K562 (cell line): ENCODE results near the gene RSF1. TPM values are rescaled to one million over a fixed set of nuclear protein-coding genes. Genes with fewer than 3 reads are reported as not detected.

Experiments
- CREB5 ChIP-seq: fragments of 250-450 bp; sonication (Bioruptor Pico); IDR thresholded peaks from 2 replicates; pipeline ENCODE4 v1.5.0; 2020; ENCODE audit warnings: mild to moderate bottlenecking
- FOSL1 ChIP-seq: fragments of 200-800 bp; sonication (Bioruptor generic); conservative IDR thresholded peaks from 2 replicates; pipeline ENCODE4 v1.6.1; 2016; ENCODE audit warnings: missing genetic modification characterization, missing compliant biosample characterization
- NKRF ChIP-seq: fragments of 450-650 bp; IDR thresholded peaks from 2 replicates; pipeline ENCODE4 v1.6.1; 2016; ENCODE audit warnings: borderline replicate concordance
- NR4A1 ChIP-seq, 2 experiments: fragments of 250-450 bp in 1 of 2; fragments of 450-650 bp in 1 of 2; sonication (Bioruptor Pico) in 1 of 2; IDR thresholded peaks; 2 replicates each; pipeline versions ENCODE4 v1.4.0 to v1.6.1; 2016 to 2020; ENCODE audit warnings: mild to moderate bottlenecking in 2 of 2, missing compliant biosample characterization in 1 of 2, missing genetic modification characterization in 1 of 2, moderate library complexity in 1 of 2
- PBX2 ChIP-seq, 2 experiments: IDR thresholded peaks in 1 of 2; conservative IDR thresholded peaks in 1 of 2; 2 replicates each; pipeline ENCODE4 v1.6.1; 2016; ENCODE audit warnings: low read depth in 2 of 2, mild to moderate bottlenecking in 1 of 2, missing compliant biosample characterization in 1 of 2, missing genetic modification characterization in 1 of 2, moderate library complexity in 1 of 2
- POLR2H ChIP-seq: IDR thresholded peaks from 2 replicates; pipeline ENCODE4 v1.6.1; 2016; ENCODE audit warnings: missing genetic modification characterization, low read depth, mild to moderate bottlenecking, control low read depth, missing compliant biosample characterization, moderate library complexity
- VEZF1 ChIP-seq: fragments of 200-800 bp; sonication (Bioruptor generic); IDR thresholded peaks from 2 replicates; pipeline ENCODE4 v1.6.1; 2017; ENCODE audit warnings: missing genetic modification characterization, missing compliant biosample characterization
- ZKSCAN3 ChIP-seq: fragments of 250-450 bp; sonication (Bioruptor Pico); IDR thresholded peaks from 2 replicates; pipeline ENCODE4 v1.4.0; 2020
- ZNF311 ChIP-seq: fragments of 250-450 bp; sonication (Bioruptor Pico); IDR thresholded peaks from 2 replicates; pipeline ENCODE4 v1.4.0; 2020; ENCODE audit warnings: mild to moderate bottlenecking, moderate library complexity
- ZNF347 ChIP-seq: fragments of 450-650 bp; formaldehyde crosslinking; IDR thresholded peaks from 2 replicates; pipeline ENCODE4 v1.4.0; 2020; ENCODE audit warnings: low read depth, mild to moderate bottlenecking, moderate library complexity
- ZNF444 ChIP-seq: fragments of 250-450 bp; sonication (Bioruptor Pico); IDR thresholded peaks from 2 replicates; pipeline ENCODE4 v1.4.0; 2020; ENCODE audit warnings: mild to moderate bottlenecking, moderate library complexity
- ZNF592 ChIP-seq: fragments of 450-650 bp; IDR thresholded peaks from 2 replicates; pipeline ENCODE4 v1.6.1; 2017; ENCODE audit warnings: antibody characterized with exemption, mild to moderate bottlenecking
- ZNF699 ChIP-seq: fragments of 250-450 bp; sonication (Bioruptor Pico); IDR thresholded peaks from 2 replicates; pipeline ENCODE4 v1.8.0; 2021; ENCODE audit warnings: mild to moderate bottlenecking, moderate library complexity; ENCODE audit not compliant: insufficient replicate concordance
- polyA plus RNA-seq, 8 experiments: library from polyadenylated mRNA; depleted of rRNA in 4 of 8; stranded (reverse) in 5 of 8; unstranded in 3 of 8; fragments of >200 nt; fragmentation: Nextera tagmentation in 2 of 8; fragmentation: Illumina TruSeq in 1 of 8; extraction: Ambion mirVana in 2 of 8; extraction: Trizol in 1 of 8; gene quantifications; 2 replicates each; pipeline versions ENCODE4 v1.2.1 to v1.2.3, GENCODE V29; 2011 to 2014; ENCODE audit warnings: inconsistent platforms in 1 of 8, missing spikeins in 1 of 8
- total RNA-seq, 7 experiments: library from RNA; depleted of rRNA in 6 of 7; stranded (reverse); fragments of >200 nt in 6 of 7; fragmentation: Illumina TruSeq in 2 of 7; extraction: Trizol in 2 of 7; gene quantifications; 2 replicates each; pipeline versions ENCODE4 v1.2.1 to v1.2.3, GENCODE V29; 2011 to 2021; ENCODE audit warnings: low replicate concordance in 1 of 7

The RSF1 gene
- total and polyA plus RNA-seq, 9 of the 15 experiments (the other 6 are each of a cell fraction or from before 2014, with no cell fraction given), result 9.7 to 63.6 (median 42.8) TPM

GRCh38 chr11:77820565-77821348, at the start of gene RSF1, which contains the start of gene AAMDC (continued):
- no peak for TF ChIP-seq PBX2 (CRISPR knock-in tag; IDR thresholded peaks at IDR 0.05; ENCODE audit: low read depth)
- TF ChIP-seq PBX2 (tag; conservative IDR thresholded peaks at IDR 0.05; ENCODE audit: low read depth), result peak; percentile 30; the same call in 1 of the 2 replicates
- no peak for TF ChIP-seq ZNF311 (CRISPR knock-in tag)
- TF ChIP-seq CREB5, result no peak
- peak; percentile 65; the same call in 1 of the 2 replicates for TF ChIP-seq POLR2H (tag)
- 0 out of 2 replicates have a peak, but pooled peaks have one; percentile 36 for TF ChIP-seq FOSL1
- TF ChIP-seq ZKSCAN3 (CRISPR knock-in tag), result no peak
- TF ChIP-seq NR4A1 (CRISPR knock-in tag; IDR thresholded peaks at IDR 0.05), result no peak
- TF ChIP-seq NR4A1 (tag; IDR thresholded peaks at IDR 0.05), result no peak
- TF ChIP-seq ZNF444 (CRISPR knock-in tag), result no peak
- no peak for TF ChIP-seq ZNF699
- peak; percentile 58; the same call in 1 of the 2 replicates for TF ChIP-seq NKRF
- no peak for TF ChIP-seq ZNF592
- peak; percentile 98 for TF ChIP-seq VEZF1 (CRISPR knock-in tag)
- no peak for TF ChIP-seq ZNF347 (CRISPR knock-in tag)
